GM21825 (cell line): ENCODE results near the gene TNXB.
"Not testable (repeated sequence)": the region's sequence is repeated elsewhere in the genome, so short reads cannot be mapped to it uniquely, and the experiment has no call there.

ENCODE experiments used
- ATAC-seq: cut with Tn5 transposase; IDR thresholded peaks from one replicate; pipeline ENCODE4 v1.9.1; 2021; ENCODE audit warnings: mild to moderate bottlenecking, moderate library complexity; ENCODE audit not compliant: unreplicated experiment

The TNXB gene

GRCh38 chr6:32146287-32146686, 37.1 kb upstream of the TNXB start:
- ATAC-seq, result no peak

DNA sequence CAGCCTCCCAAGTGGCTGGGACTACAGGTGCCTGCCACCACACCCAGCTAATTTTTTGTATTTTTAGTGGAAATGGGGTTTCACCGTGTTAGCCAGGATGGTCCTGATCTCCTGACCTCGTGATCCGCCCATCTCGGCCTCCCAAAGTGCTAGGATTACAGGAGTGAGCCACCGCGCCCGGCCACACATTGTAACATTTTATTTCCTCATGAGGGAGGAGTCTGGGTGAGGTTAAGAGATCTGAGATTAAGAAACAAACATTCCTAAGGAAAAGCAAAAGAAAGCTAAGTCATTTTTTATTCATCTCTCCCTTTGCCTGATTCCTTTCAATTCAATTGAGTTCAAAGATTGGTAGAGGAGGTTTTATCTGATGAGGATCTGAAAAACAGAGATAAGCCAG, 35.1 kb upstream of the TNXB start:
- not testable (repeated sequence) for ATAC-seq

DNA sequence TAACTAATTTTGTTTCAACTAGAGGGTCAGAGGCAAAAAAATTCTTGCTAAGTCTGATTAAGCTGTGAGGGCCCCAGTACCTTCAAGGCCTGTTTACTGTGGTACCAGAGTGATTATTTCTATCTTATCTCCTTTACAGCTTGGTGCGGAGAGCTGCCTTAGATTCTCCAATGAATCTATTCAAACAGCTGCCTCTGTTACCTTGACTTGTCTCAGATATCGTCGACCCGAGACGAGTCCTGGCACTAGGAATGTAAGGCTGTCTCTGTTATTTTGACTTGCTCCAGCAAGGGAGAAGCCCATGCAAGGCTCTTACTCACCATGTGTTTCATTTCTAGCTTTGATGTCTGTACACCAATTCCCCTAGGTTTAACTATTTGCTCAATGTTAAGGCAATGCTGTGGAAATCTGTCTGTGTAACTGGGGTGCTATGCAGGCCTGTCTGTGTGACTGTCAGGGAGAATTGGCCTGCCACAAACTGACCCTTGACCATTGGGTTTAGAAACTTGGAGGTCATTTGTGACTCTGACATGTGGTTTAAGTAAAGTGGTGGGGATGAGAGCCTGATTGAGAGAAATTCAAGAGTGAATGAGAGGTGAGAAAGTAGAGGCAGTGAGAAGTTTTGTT, 31.4 kb upstream of the TNXB start:
- ATAC-seq, result no peak

DNA sequence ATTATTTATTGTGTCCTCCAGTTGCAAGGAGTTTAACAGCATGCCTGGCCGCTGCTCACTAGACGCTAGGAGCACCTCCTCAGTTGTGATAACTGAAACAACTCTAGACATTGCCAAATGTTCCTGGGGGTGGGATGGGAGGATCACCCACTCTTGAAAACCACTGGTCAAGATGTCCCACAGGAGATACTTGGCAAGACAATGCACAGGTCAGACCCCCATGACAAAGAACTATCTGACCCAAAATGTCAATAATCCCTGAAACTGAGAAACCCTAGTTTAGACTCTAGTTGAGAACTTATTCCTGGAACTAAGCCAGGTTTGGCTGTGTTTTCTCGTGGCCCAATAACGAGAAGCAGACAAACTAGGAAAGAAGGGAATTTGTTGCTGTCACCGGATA, 30.5 kb upstream of the TNXB start:
- ATAC-seq, result no peak

GRCh38 chr6:32137454-32137853, 28.3 kb upstream of the TNXB start:
- ATAC-seq, result no peak

- no peak for ATAC-seq
Measured at GRCh38 chr6:32133786-32134185, 24.6 kb upstream of the TNXB start.

DNA sequence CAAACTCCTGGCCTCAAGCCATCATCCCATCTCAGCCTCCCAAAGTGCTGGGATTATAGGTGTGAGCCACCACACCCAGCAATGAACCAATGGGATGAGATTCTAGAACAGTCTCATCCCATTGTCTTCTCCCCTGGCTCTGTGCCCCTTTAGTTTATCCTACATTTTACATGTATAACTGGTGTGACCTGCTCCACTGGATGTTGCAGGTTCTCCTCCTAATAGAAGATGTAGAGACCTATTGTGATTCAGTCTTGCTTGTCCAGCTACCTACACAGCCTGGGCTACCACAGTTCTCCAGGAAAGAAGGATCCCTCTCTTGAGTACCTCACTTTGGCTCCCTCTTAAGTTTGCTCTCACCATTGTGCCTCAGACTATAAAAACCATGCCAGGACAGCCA, 23.0 kb upstream of the TNXB start:
- ATAC-seq, result no peak

DNA sequence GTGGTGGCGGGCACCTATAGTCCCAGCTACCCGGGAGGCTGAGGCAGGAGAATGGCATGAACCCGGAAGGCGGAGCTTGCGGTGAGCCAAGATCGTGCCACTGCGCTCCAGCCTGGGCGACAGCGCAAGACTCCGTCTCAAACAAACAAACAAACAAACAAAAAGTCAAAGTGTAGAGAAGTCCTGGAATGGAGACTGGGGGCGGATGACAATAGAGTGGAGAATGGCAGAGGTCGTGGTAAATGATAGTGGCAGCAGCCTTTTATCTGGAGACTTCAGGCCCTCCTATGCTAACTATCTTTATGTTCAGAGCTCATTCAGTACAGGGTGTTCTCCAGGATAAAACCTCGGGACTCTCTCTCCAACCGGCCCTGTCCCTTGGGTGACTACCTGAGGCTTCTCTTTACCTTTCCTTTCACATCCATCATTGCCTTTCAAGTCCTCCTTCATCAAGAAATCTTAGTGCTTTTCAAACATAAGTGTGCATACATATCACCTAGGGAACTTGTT, 22.4 kb upstream of the TNXB start:
- ATAC-seq, result no peak

GRCh38 chr6:32129297-32130088, 20.4 kb upstream of the TNXB start:
- peak; percentile 22 for ATAC-seq

DNA sequence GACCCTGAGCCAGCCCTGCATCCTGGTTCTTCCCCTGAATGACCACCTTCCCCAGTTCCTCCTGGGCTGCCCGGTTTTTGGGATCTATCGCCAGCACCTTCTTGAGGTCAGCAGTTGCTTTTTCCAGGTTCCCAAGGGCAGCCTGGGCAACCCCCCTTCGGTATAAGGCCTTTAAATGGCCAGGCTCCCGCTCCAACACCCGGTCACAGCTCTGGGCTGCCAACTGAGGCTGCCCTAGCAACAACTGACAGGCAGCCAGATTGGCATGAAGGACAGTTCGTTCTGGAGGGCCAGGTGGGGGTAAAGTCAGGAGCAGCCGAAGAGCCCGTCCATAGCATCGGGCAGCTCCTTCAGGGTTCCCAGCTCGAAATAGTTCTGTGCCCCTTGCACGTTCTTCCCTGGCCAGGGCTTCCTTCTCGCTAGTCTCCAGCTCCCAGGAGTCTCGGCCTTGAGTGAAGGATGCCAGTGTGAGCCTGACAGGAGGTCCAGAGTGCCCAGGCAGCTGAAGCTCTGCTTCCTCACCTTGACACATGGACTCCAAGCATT, 19.7 kb upstream of the TNXB start:
- no peak for ATAC-seq

DNA sequence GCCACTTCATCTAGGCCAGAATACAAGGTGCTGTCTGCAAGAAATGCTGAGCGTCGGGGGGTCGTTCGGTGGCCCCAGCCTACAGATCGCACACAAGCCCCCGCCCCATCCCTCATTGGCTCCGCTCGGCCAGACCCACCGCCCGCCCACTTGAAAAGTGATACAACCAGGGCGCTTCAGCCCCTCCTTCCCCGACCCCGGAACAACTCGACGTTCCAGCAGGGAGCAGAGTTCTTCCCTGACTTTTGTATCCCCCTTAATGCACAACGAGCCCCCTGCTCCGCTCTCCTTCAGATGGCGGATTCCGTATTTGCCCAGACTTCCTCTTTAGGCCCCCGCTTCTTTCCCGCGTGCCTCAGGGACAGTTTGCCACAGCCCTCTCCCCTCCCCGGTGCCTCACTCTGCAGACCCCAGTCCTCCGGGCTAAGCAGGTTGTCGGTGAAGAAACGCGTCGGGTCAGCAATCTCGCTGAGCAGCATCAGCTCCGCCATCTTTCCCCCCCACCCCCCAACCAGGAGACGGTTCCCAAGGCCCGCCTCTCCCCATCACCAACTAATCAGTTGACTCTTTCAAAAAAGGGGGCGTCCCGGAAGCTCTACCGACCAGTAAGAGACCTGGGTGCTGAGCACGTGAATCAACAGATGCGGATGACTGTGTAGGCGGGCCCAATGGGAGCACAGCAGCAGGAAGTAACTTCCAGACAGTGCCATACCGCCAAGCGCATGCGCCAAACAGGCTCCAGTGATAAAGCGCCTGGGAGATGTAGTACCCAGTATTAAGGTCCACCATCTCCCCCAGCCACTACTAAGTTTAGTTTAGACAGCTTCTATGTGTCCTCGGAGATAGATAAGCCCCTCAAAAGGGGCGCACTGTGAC, 18.8 kb upstream of the TNXB start, which contains the start of gene ATF6B:
Gene ATF6B, minus strand, starts transcription at position 530 of the 876 bp plus-strand sequence. Its CDS starts 39 bp downstream, at position 491.
- ATAC-seq, result peak; percentile 80

- ATAC-seq, result no peak
Measured at GRCh38 chr6:32127409-32127716, 18.2 kb upstream of the TNXB start.

GRCh38 chr6:32126880-32127279, 17.7 kb upstream of the TNXB start:
- ATAC-seq, result no peak

DNA sequence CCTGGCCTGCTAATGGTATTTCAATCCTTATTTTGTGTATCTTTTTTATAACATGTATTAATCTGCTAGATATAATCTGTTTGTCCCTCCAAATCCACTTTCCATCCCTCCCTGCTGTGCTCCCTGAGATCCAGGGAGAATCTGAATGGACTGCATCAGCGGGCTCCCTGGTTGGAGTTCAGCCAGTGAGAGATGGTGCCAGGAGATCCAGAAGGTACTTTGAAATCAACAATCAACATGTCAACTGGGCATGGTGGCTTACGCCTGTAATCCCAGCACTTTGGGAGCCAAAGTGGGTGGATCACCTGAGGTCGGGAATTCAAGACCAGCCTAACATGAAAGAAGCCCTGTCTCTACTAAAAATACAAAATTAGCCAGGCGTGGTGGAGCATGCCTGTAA, 14.5 kb upstream of the TNXB start:
- no peak for ATAC-seq

GRCh38 chr6:32120573-32121059, 11.5 kb upstream of the TNXB start:
- no peak for ATAC-seq

- no peak for ATAC-seq
Measured at GRCh38 chr6:32118782-32119628, 9.9 kb upstream of the TNXB start.

GRCh38 chr6:32117461-32117860, 8.3 kb upstream of the TNXB start:
- ATAC-seq, result no peak

DNA sequence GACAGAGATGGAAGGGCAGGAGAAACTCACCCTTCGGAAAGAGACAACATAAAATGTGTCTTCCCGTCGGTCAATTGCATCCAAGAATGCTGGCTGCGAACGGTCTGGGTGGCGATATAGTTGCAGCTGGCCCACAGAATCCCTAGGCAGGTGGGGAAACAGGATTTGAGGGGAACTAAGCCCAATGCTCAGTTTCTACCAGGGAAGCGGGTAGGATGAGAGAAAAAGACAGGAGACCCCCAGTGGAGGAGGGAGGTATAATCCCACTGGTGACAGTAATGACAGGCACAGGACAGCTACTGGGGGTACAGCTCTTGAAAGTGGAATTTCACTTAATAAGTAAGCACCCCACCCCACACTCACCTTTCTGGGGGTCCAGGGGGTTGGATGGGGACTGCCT, 7.5 kb upstream of the TNXB start:
- ATAC-seq, result no peak

GRCh38 chr6:32115623-32116022, 6.5 kb upstream of the TNXB start:
- no peak for ATAC-seq

GRCh38 chr6:32114796-32115195, 5.7 kb upstream of the TNXB start:
- no peak for ATAC-seq
